HG02970 (cell line): ENCODE results near the gene SLC16A3.
"Not testable (repeated sequence)": the region's sequence is repeated elsewhere in the genome, so short reads cannot be mapped to it uniquely, and the experiment has no call there.

Source experiments
- ATAC-seq: cut with Tn5 transposase; IDR thresholded peaks from one replicate; pipeline ENCODE4 v1.9.1; 2021; ENCODE audit warnings: mild to moderate bottlenecking, moderate library complexity, moderate number of reproducible peaks; ENCODE audit not compliant: unreplicated experiment, low FRiP score

Gene SLC16A3

GRCh38 chr17:82245134-82246039 is 16.5 kb downstream of the SLC16A3 start:
- ATAC-seq: no peak

- ATAC-seq: no peak
Observed at GRCh38 chr17:82246040-82246364, 17.2 kb downstream of the SLC16A3 start.

- ATAC-seq: no peak
Observed at GRCh38 chr17:82246365-82247181, 17.7 kb downstream of the SLC16A3 start.

GRCh38 chr17:82247182-82247823 is 18.5 kb downstream of the SLC16A3 start:
- ATAC-seq: no peak

- ATAC-seq: no peak
Observed at GRCh38 chr17:82247856-82248671, 19.2 kb downstream of the SLC16A3 start.

GRCh38 chr17:82248815-82249674 is 20.2 kb downstream of the SLC16A3 start:
- ATAC-seq: no peak

GRCh38 chr17:82249896-82250581 is 21.2 kb downstream of the SLC16A3 start:
- no peak for ATAC-seq

- ATAC-seq: no peak
Observed at GRCh38 chr17:82250868-82251500, 22.1 kb downstream of the SLC16A3 start.

- no peak for ATAC-seq
Observed at GRCh38 chr17:82252511-82253178, 23.8 kb downstream of the SLC16A3 start.

- ATAC-seq: no peak
Observed at GRCh38 chr17:82253179-82253544, 24.3 kb downstream of the SLC16A3 start.

- ATAC-seq: not testable (repeated sequence)
Observed at GRCh38 chr17:82254096-82254495, 25.3 kb downstream of the SLC16A3 start.

GRCh38 chr17:82254746-82255145 is 25.9 kb downstream of the SLC16A3 start:
- not testable (repeated sequence) for ATAC-seq

- no peak for ATAC-seq
Observed at GRCh38 chr17:82255402-82255972, 26.6 kb downstream of the SLC16A3 start.

GRCh38 chr17:82256242-82256885 is 27.5 kb downstream of the SLC16A3 start:
- ATAC-seq: no peak

- no peak for ATAC-seq
Observed at GRCh38 chr17:82257473-82257872, 28.6 kb downstream of the SLC16A3 start.

- ATAC-seq: no peak
Observed at GRCh38 chr17:82258555-82258954, 29.7 kb downstream of the SLC16A3 start.
